HL-60 (cell line): ENCODE results near the gene NLRC4.

Experiments used
- DNase-seq, 2 experiments: peaks; one replicate each; pipeline ENCODE4 v3.0.0-alpha.2; 2010 to 2020; ENCODE audit warnings: low read depth in 1 of 2, low spot score in 1 of 2
- H3K27ac ChIP-seq: fragments of 250-450 bp; sonication (Bioruptor Pico); replicated peaks from 2 replicates; pipeline ENCODE4 v1.5.1; 2020; ENCODE audit warnings: mild to moderate bottlenecking, moderate library complexity
- H3K27me3 ChIP-seq: fragments of 250-450 bp; sonication (Bioruptor Pico); 2 replicates; pipeline ENCODE4 v1.5.1; 2021; ENCODE audit warnings: mild to moderate bottlenecking, moderate library complexity; ENCODE audit not compliant: insufficient read depth, poor library complexity, severe bottlenecking
- H3K4me3 ChIP-seq: replicated peaks from 2 replicates; pipeline ENCODE4 v1.5.1; 2011; ENCODE audit warnings: mild to moderate bottlenecking, control low read depth, low read length; ENCODE audit not compliant: insufficient read depth
- CTCF ChIP-seq: IDR thresholded peaks from one replicate; pipeline ENCODE4 v1.5.1; 2011; ENCODE audit warnings: low read length, control low read depth, inconsistent platforms; ENCODE audit not compliant: insufficient read depth
- GABPA ChIP-seq: IDR thresholded peaks from 2 replicates; pipeline ENCODE4 v1.6.1; 2012; ENCODE audit warnings: low read depth
- POLR2AphosphoS5 ChIP-seq: IDR thresholded peaks from 2 replicates; pipeline ENCODE4 v1.6.1; 2012; ENCODE audit warnings: low read depth
- REST ChIP-seq: IDR thresholded peaks from 2 replicates; pipeline ENCODE4 v1.6.1; 2012; ENCODE audit warnings: low read depth; ENCODE audit not compliant: insufficient replicate concordance
- SPI1 ChIP-seq: IDR thresholded peaks from 2 replicates; pipeline ENCODE4 v1.6.1; 2012; ENCODE audit warnings: low read depth, mild to moderate bottlenecking, borderline replicate concordance

NLRC4 gene

GRCh38 chr2:32228181-32228580 is 36.5 kb downstream of the NLRC4 start:
- TF ChIP-seq POLR2AphosphoS5 = no peak
- no peak for TF ChIP-seq SPI1
- no peak for TF ChIP-seq GABPA
- TF ChIP-seq CTCF = no peak
- TF ChIP-seq REST = no peak
- Histone ChIP-seq H3K27ac (no peak overlapping the region), H3K4me3 (no peak overlapping the region), H3K27me3 (no peaks in the 10 kb centered on the region)
- DNase-seq = no peak

- no peak for DNase-seq
- Histone ChIP-seq H3K27me3 (no peaks in the 10 kb centered on the region), H3K27ac (no peak overlapping the region), H3K4me3 (no peak overlapping the region)
- TF ChIP-seq CTCF (no peak), SPI1 (no peak), GABPA (no peak), REST (no peak), POLR2AphosphoS5 (no peak)
Observed at GRCh38 chr2:32227492-32227891, 37.2 kb downstream of the NLRC4 start.

GRCh38 chr2:32222966-32223365 is 41.7 kb downstream of the NLRC4 start:
- TF ChIP-seq POLR2AphosphoS5 = no peak
- Histone ChIP-seq H3K27me3 (no peaks in the 10 kb centered on the region), H3K27ac (no peak overlapping the region), H3K4me3 (no peak overlapping the region)
- DNase-seq = peak in 1 of 2 experiments; percentile 21

GRCh38 chr2:32220445-32220844 is 44.2 kb downstream of the NLRC4 start:
- H3K4me3 ChIP-seq = no peak overlapping the region
- no peak overlapping the region for H3K27ac ChIP-seq
- no peak for TF ChIP-seq POLR2AphosphoS5
- TF ChIP-seq REST = no peak
- no peak for TF ChIP-seq SPI1
- TF ChIP-seq GABPA = no peak
- no peak for TF ChIP-seq CTCF
- no peak for DNase-seq
- H3K27me3 ChIP-seq = no peaks in the 10 kb centered on the region
